H1 (cell line): ENCODE data around the gene UBXN11. TPM values are rescaled to one million over a fixed set of nuclear protein-coding genes. Genes with fewer than 3 reads are reported as not detected.

Experiments used
- CHD7 ChIP-seq: fragments of 300-600 bp; sonication (generic); IDR thresholded peaks from 2 replicates; pipeline ENCODE4 v1.7.1; 2012; ENCODE audit warnings: low read length, moderate library complexity, mild to moderate bottlenecking, inconsistent platforms; ENCODE audit not compliant: insufficient replicate concordance
- E2F6 ChIP-seq: IDR thresholded peaks from 2 replicates; pipeline ENCODE4 v1.6.1; 2012; ENCODE audit warnings: inconsistent platforms
- JUND ChIP-seq: IDR thresholded peaks from 2 replicates; pipeline ENCODE4 v1.6.1; 2011; ENCODE audit warnings: mild to moderate bottlenecking, improper control_type of control experiment, low read length
- KDM5A ChIP-seq: fragments of 200-600 bp; IDR thresholded peaks from 2 replicates; pipeline ENCODE4 v1.7.1; 2012; ENCODE audit warnings: mild to moderate bottlenecking, low read length, inconsistent platforms, mixed read lengths
- NRF1 ChIP-seq: IDR thresholded peaks from 2 replicates; pipeline ENCODE4 v1.6.1; 2011; ENCODE audit warnings: mild to moderate bottlenecking, low read depth, low read length, improper control_type of control experiment
- PHF8 ChIP-seq: fragments of 200-600 bp; sonication (generic); conservative IDR thresholded peaks from 2 replicates; pipeline ENCODE4 v1.7.1; 2012; ENCODE audit warnings: low read depth, mild to moderate bottlenecking, inconsistent platforms, low read length, moderate library complexity
- POLR2AphosphoS5 ChIP-seq: IDR thresholded peaks from 2 replicates; pipeline ENCODE4 v1.6.1; 2011; ENCODE audit warnings: low read depth, low read length
- RBBP5 ChIP-seq: IDR thresholded peaks from 2 replicates; pipeline ENCODE4 v1.7.1; 2012; ENCODE audit warnings: low read depth, mild to moderate bottlenecking, inconsistent platforms, low read length, moderate library complexity, borderline replicate concordance
- SIX5 ChIP-seq: IDR thresholded peaks from 2 replicates; pipeline ENCODE4 v1.6.1; 2011; ENCODE audit warnings: mild to moderate bottlenecking, low read depth, low read length
- polyA plus RNA-seq, 7 experiments: library from polyadenylated mRNA; depleted of rRNA in 3 of 7; stranded (reverse) in 5 of 7; unstranded in 2 of 7; fragments of >200 nt in 5 of 7; fragments of 200-250 nt in 2 of 7; gene quantifications; 1 replicate in 5 of 7; 2 replicates in 1 of 7; 4 replicates in 1 of 7; pipeline versions ENCODE4 v1.2.1 to v1.2.3, GENCODE V29; 2011 to 2013; ENCODE audit warnings: missing spikeins in 2 of 7, mixed read lengths in 2 of 7
- total RNA-seq: library from RNA; stranded (reverse); fragmentation: NEBNext Ultra II Directional; extraction: Animal tissue kit (Norgen Biotek cat#: 25700); gene quantifications from 2 replicates; pipeline ENCODE4 v1.2.1, GENCODE V29; 2021

Gene UBXN11
- total and polyA plus RNA-seq, 2 of the 8 experiments (the other 6 are each of a cell fraction or from before 2014, with no cell fraction given) = 6.3 to 10.4 TPM

DNA sequence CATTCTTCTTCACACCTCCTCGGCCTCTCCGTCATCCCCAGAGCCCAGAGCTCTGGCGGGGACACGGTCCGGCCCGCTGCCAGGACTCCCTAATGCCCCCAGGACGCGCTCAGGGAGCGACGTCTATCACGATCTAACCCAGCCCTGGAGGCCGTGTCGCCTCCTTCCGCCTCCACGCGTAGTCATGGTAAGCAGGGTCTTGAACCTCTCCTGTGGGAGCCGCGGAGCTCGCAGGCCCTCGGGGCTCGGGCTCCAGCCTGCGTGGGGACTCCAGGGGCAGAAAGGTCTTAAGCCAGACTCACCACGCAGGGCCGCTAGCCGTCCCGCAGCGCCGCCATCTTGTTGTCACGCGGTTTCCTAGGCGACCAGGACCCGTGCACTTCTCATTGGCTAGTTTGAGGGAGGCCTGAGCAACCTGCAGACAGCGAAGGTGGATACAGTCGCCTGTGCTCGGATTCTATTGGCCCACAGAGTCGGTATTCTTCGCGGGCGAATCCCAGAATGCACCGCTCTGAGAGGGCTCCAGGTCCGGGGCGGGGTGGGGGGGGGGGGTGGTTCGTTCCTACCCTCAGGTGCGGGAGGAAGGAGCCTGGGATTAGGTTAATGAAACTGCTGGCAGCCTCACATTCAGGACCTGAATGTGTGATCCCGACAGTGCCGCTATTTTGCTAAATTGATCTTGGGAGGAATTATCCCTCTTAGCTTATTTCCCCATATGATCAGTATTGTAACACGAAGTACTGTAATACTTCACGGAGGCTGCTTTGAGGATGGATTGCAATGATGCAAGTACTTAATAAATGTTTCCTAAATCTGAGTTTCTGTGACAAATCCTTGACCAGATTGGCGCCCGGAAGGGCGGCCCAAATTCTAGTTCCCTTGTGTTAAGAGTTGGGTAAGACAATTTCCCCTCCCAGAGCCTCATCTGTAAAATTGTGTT, at the start of gene UBXN11 (continued):
- TF ChIP-seq RBBP5 (no peak), KDM5A (peak; percentile 83), POLR2AphosphoS5 (no peak), CHD7 (no peak), SIX5 (no peak), JUND (no peak), E2F6 (0 out of 2 replicates have a peak, but pooled peaks have one; percentile 28), PHF8 (peak; percentile 32; the same call in 1 of the 2 replicates), NRF1 (no peak)
